ENCODE data around the gene APLF. TPM values are rescaled to one million over a fixed set of nuclear protein-coding genes. Genes with fewer than 3 reads are reported as not detected.
A peak's percentile ranks its signal among the peaks of the same experiment; 100 is the strongest.

APLF gene
- total and polyA plus RNA-seq, 4 donors: 0.18 to 3.8 (median 1.0) TPM

DNA sequence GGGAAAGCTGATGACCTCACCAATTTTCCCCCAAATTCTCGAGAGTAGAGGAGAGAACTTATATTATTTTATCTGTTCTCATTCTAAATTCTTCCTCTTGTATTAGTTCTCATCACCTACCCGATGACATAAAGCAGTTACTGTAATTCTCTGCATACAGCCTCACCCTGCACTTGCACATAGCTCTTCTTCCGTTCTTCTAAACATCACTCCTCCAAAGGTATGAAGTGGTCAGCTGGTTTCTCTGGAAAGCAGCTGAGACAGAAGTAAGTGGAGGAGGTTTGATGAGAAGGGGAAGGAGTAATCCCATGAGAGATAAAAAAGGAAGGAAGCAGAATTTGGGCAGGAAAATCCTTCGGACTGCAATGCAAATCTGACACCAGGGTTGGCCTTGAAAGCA is 39.3 kb upstream of the APLF start:
- 64% methylated on average over 4 of the region's 4 CpGs for WGBS
- no peaks in the 10 kb centered on the region for H3K27me3 ChIP-seq (ENCODE audit: control insufficient read depth in 4 of 4, insufficient read depth in 4 of 4, low read length in 3 of 4)
- no peaks in the 10 kb centered on the region for H3K36me3 ChIP-seq (ENCODE audit: control insufficient read depth in 4 of 4, insufficient read depth in 3 of 4, low read depth in 1 of 4, low read length in 3 of 4)
- no peak for TF ChIP-seq EGR1 (IDR thresholded peaks at IDR 0.05; ENCODE audit: low read depth in 2 of 2)
- no peak for TF ChIP-seq RAD21 (IDR thresholded peaks at IDR 0.05)
- TF ChIP-seq SP1 (IDR thresholded peaks at IDR 0.05): no peak
- TF ChIP-seq ZBTB33 (IDR thresholded peaks at IDR 0.05): no peak
- no peak overlapping the region for H3K9ac ChIP-seq (ENCODE audit: low read depth in 1 of 2, low read length in 2 of 2)
- H3K9me3 ChIP-seq (ENCODE audit: control insufficient read depth in 4 of 4, low read length in 3 of 4): no peaks in the 10 kb centered on the region
- H3K4me3 ChIP-seq (ENCODE audit: low read depth in 1 of 3, low read length in 3 of 3): no peak overlapping the region
- peaks cover 12 to 46% (median 24%) of the 10 kb centered on the region in 4 donors for H3K4me1 ChIP-seq (ENCODE audit: control insufficient read depth in 4 of 4, insufficient read depth in 4 of 4, low read length in 3 of 4)
- DNase-seq (ENCODE audit: low spot score): no peak
- H3K27ac ChIP-seq (ENCODE audit: low read depth in 1 of 2, low read length in 2 of 2): peak overlapping the region; percentile 67 to 77

- Histone ChIP-seq H3K27me3 (ENCODE audit: control insufficient read depth in 4 of 4, insufficient read depth in 4 of 4, low read length in 3 of 4) (no peaks in the 10 kb centered on the region), H3K4me1 (ENCODE audit: control insufficient read depth in 4 of 4, insufficient read depth in 4 of 4, low read length in 3 of 4) (peaks cover 12 to 46% (median 24%) of the 10 kb centered on the region in 4 donors), H3K27ac (ENCODE audit: low read depth in 1 of 2, low read length in 2 of 2) (peak overlapping the region; percentile 67 to 77), H3K36me3 (ENCODE audit: control insufficient read depth in 4 of 4, insufficient read depth in 3 of 4, low read depth in 1 of 4, low read length in 3 of 4) (no peaks in the 10 kb centered on the region), H3K9ac (ENCODE audit: low read depth in 1 of 2, low read length in 2 of 2) (no peak overlapping the region), H3K9me3 (ENCODE audit: control insufficient read depth in 4 of 4, low read length in 3 of 4) (no peaks in the 10 kb centered on the region), H3K4me3 (ENCODE audit: low read depth in 1 of 3, low read length in 3 of 3) (no peak overlapping the region)
- no peak for DNase-seq (ENCODE audit: low spot score)
- TF ChIP-seq RXRA (IDR thresholded peaks at IDR 0.05) (no peak), FOXA2 (IDR thresholded peaks at IDR 0.05) (no peak), ZBTB33 (IDR thresholded peaks at IDR 0.05) (no peak), YY1 (IDR thresholded peaks at IDR 0.05) (no peak), NR2F2 (IDR thresholded peaks at IDR 0.05) (no peak), SP1 (IDR thresholded peaks at IDR 0.05) (no peak), EGR1 (IDR thresholded peaks at IDR 0.05; ENCODE audit: low read depth in 2 of 2) (no peak), GABPA (IDR thresholded peaks at IDR 0.05 in 1 of 2, conservative IDR thresholded peaks at IDR 0.05 in 1 of 2) (no peak), HNF4A (conservative IDR thresholded peaks at IDR 0.05) (no peak), JUND (IDR thresholded peaks at IDR 0.05) (no peak), FOXA1 (IDR thresholded peaks at IDR 0.05) (no peak), MAX (IDR thresholded peaks at IDR 0.05) (no peak), RAD21 (IDR thresholded peaks at IDR 0.05) (no peak), HNF4G (IDR thresholded peaks at IDR 0.05) (no peak), REST (IDR thresholded peaks at IDR 0.05) (no peak), CTCF (IDR thresholded peaks at IDR 0.05; ENCODE audit: low read depth, low read length, missing input control) (no peak)
- TF ChIP-seq, protein P1, sequence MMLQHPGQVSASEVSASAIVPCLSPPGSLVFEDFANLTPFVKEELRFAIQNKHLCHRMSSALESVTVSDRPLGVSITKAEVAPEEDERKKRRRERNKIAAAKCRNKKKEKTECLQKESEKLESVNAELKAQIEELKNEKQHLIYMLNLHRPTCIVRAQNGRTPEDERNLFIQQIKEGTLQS (IDR thresholded peaks at IDR 0.05): no peak
- WGBS: 26% methylated on average over 1 of the region's 1 CpG
Observed at GRCh38 chr2:68428746-68429145, 38.6 kb upstream of the APLF start.

All from liver (tissue), 9 donors.